Measurements from ENCODE around the gene CAMTA1.

GRCh38 chr1:6988796-6989195, 203.5 kb downstream of the CAMTA1 start:
- TF ChIP-seq ISL1 (CRISPR knock-in tag; IDR thresholded peaks at IDR 0.05) (no peak), TOX (CRISPR knock-in tag; IDR thresholded peaks at IDR 0.05; ENCODE audit: borderline replicate concordance) (no peak), ARNTL (CRISPR knock-in tag; IDR thresholded peaks at IDR 0.05; ENCODE audit: borderline replicate concordance, low read depth) (no peak), BACH2 (CRISPR knock-in tag; IDR thresholded peaks at IDR 0.05; ENCODE audit: borderline replicate concordance) (no peak)
